Small intestine (tissue), 7 donors: ENCODE data around the gene PAPOLB. TPM values are rescaled to one million over a fixed set of nuclear protein-coding genes. Genes with fewer than 3 reads are reported as not detected.

Experiments used
- DNase-seq, 2 donors: peaks; one replicate each; pipeline versions ENCODE4 v3.0.0 to v3.0.0-alpha.2; 2013
- FAIRE-seq: peaks from 2 replicates; lab custom pipeline; 2012; peaks lifted over from hg19 to GRCh38; lab: Jason Lieb, UNC
- H3K27ac ChIP-seq, 3 donors: one replicate each; pipeline ENCODE4 v1.5.1; 2013; ENCODE audit warnings: low read length in 2 of 3, mild to moderate bottlenecking in 2 of 3, control low read depth in 1 of 3, inconsistent platforms in 1 of 3, low read depth in 1 of 3, moderate library complexity in 1 of 3
- H3K27me3 ChIP-seq, 3 donors: one replicate each; pipeline ENCODE4 v1.6.1; 2013; ENCODE audit warnings: low read length in 3 of 3, inconsistent platforms in 1 of 3; ENCODE audit not compliant: control insufficient read depth in 3 of 3, insufficient read depth in 3 of 3
- H3K36me3 ChIP-seq, 3 donors: one replicate each; pipeline ENCODE4 v1.6.1; 2013; ENCODE audit warnings: low read length in 3 of 3, inconsistent platforms in 1 of 3, low read depth in 1 of 3, mild to moderate bottlenecking in 1 of 3, moderate library complexity in 1 of 3; ENCODE audit not compliant: control insufficient read depth in 3 of 3, insufficient read depth in 2 of 3
- H3K4me1 ChIP-seq, 3 donors: one replicate each; pipeline ENCODE4 v1.6.1; 2013; ENCODE audit warnings: low read length in 2 of 3, inconsistent platforms in 1 of 3, low read depth in 1 of 3, mild to moderate bottlenecking in 1 of 3, moderate library complexity in 1 of 3; ENCODE audit not compliant: control insufficient read depth in 3 of 3, insufficient read depth in 2 of 3
- H3K4me3 ChIP-seq, 3 donors: one replicate each; pipeline ENCODE4 v1.5.1; 2013; ENCODE audit warnings: low read length in 3 of 3, control low read depth in 1 of 3, inconsistent platforms in 1 of 3, low read depth in 1 of 3, mild to moderate bottlenecking in 1 of 3, moderate library complexity in 1 of 3
- H3K9me3 ChIP-seq, 2 donors: one replicate each; pipeline ENCODE4 v1.6.1; 2013; ENCODE audit warnings: low read depth in 1 of 2, low read length in 1 of 2; ENCODE audit not compliant: control insufficient read depth in 2 of 2, insufficient read depth in 1 of 2
- WGBS, 3 donors: extraction: QIAGEN DNeasy Blood & Tissue Kit; methylation state at CpG; one replicate each; pipeline ENCODE4 v1.1.7; 2013; 5-methylcytosine and 5-hydroxymethylcytosine counted together
- polyA plus RNA-seq, 4 donors: library from polyadenylated mRNA; stranded (reverse) in 3 of 4; unstranded in 1 of 4; fragments of 200-250 nt in 3 of 4; fragments of 120-200 nt in 1 of 4; gene quantifications; one replicate each; pipeline versions ENCODE4 v1.2.1 to v1.2.3, GENCODE V29; 2013
- donor health status: healthy with polysubstance abuse.
- donor health status: control.
- donor health status: control.
- donor health status: Bipolar disorder and iron deficiency.
- donor health status: healthy.

Gene PAPOLB
- polyA plus RNA-seq, 4 donors = 0.03 TPM; not detected in 3

DNA sequence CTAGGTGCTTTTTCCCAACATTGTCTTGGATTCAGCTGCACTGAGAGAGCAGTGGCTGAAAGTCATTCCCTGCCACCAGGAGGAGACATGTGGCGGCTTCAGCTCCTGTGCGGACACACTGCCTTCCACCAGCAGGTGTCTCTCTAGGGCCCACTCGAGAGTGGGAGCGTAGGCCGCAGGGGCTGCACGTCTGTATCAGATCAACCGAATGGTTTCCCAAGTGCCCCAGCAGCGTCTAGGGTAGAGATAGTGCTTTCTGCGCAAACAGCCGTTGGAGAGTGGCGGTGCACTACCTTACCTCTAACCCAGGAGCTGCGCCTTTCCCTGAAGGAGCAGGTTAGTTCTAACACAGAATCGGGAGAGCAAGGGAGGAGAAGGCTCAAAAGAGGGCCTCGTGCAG lies 31.7 kb downstream of the PAPOLB start:
- Histone ChIP-seq H3K4me1 (no peaks in the 10 kb centered on the region), H3K27ac (no peak overlapping the region), H3K36me3 (no peaks in the 10 kb centered on the region), H3K4me3 (no peak overlapping the region), H3K9me3 (no peaks in the 10 kb centered on the region), H3K27me3 (no peaks in the 10 kb centered on the region)
- DNase-seq = peak; percentile 59 to 74
- WGBS, 3 donors = 21 to 38% (median 24%) methylated on average over 14 of the region's 14 CpGs
- FAIRE-seq = no peak

DNA sequence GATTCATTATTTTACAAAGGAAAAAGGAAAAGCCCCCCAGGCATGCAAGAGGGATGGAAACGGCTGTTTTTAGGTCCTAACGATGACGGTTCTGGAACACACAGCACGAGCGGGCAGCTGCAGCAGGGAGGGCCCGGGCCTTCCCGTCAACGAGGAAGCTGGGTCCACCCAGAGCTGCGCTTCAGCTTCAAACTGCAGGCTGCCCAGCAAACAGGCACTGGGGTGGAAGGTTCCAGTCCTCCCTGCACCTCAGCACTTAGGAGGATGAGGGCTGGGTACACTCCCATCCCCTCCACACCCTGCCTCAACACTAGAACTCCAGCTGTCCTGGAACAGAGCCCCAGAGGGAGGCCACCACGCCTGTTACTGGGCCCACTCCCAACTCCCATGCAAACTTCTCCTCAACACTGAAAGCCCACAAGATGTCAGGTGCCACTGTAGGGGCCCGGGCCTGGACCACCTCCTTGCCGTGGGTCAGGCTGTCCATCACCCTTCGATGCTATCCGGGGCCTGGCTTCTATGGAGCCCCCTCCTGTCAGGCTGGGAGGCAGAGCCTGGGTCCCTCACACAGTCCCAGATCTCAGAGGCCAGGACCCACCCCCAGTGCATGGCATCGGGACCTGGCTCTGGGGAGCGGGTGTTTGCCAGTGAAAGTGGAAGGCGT lies 33.0 kb downstream of the PAPOLB start:
- WGBS, 3 donors = 82 to 86% (median 85%) methylated on average over 17 of the region's 17 CpGs
- no peaks in the 10 kb centered on the region for H3K9me3 ChIP-seq
- no peaks in the 10 kb centered on the region for H3K36me3 ChIP-seq
- no peaks in the 10 kb centered on the region for H3K4me1 ChIP-seq
- no peak overlapping the region for H3K27ac ChIP-seq
- DNase-seq = no peak
- H3K4me3 ChIP-seq = no peak overlapping the region
- no peak for FAIRE-seq
- no peaks in the 10 kb centered on the region for H3K27me3 ChIP-seq

DNA sequence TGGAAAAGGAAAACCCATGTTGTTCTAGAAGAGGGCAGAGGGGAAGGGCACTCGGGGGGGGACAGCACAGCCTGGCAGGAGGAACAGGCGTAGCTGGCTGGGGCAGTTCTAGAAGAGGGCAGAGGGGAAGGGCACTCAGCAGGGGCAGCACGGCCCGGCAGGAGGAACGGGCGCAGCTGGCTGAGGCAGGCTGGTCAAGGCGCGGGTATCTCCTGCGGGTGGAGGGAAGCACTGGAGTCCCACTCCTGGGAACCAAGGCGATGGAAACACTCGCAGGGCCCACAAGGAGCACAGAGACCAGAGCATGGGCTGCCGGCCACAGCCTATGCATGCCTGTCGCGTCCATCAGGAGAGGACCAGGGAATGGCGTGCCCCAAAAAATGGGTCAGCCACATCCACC lies 36.7 kb downstream of the PAPOLB start:
- 87 to 92% (median 87%) methylated on average over 15 of the region's 15 CpGs for WGBS, 3 donors
- no peaks in the 10 kb centered on the region for H3K4me1 ChIP-seq
- DNase-seq (no peak), FAIRE-seq (no peak)
- H3K4me3 ChIP-seq = no peak overlapping the region
- no peaks in the 10 kb centered on the region for H3K27me3 ChIP-seq
- H3K36me3 ChIP-seq = no peaks in the 10 kb centered on the region
- H3K27ac ChIP-seq = no peak overlapping the region
- H3K9me3 ChIP-seq = no peaks in the 10 kb centered on the region

DNA sequence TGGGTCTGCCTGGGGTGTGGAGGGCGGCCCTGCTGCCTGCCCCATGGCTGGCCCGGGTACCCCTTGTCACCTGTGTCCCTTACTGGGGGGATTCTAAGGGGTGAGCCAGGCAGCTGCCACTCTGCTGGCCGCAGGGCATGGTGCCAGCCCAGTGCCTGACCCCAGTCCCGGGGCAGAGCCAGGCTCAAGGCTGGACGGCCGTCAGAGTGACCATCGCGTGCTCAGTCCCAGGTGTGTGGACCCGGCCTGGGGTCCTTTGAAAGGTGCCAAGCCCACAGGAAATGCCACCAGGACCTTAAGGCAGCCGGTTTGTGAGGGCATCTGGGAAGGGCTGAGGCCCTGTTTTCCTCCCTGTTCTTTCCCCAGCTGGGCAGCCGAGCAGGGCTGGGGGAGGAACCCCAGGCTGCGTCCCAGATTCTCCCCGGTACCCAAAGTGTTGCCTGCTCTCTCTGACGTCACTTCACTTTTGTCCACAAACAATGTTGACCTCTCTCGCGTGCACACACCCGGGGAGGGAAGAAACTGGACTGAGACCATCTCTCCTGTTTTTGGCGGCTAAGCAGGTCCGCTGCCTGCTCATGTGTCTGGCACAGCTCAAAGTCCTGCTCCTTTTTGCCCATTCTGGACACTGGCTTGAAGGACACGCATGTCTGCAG lies 37.6 kb downstream of the PAPOLB start:
- WGBS, 3 donors = 69 to 83% (median 81%) methylated on average over 17 to 20 of the region's 20 CpGs
- H3K27me3 ChIP-seq = no peaks in the 10 kb centered on the region
- DNase-seq (no peak), FAIRE-seq (no peak)
- H3K36me3 ChIP-seq = no peaks in the 10 kb centered on the region
- no peaks in the 10 kb centered on the region for H3K9me3 ChIP-seq
- H3K4me1 ChIP-seq = no peaks in the 10 kb centered on the region
- no peak overlapping the region for H3K27ac ChIP-seq
- no peak overlapping the region for H3K4me3 ChIP-seq

DNA sequence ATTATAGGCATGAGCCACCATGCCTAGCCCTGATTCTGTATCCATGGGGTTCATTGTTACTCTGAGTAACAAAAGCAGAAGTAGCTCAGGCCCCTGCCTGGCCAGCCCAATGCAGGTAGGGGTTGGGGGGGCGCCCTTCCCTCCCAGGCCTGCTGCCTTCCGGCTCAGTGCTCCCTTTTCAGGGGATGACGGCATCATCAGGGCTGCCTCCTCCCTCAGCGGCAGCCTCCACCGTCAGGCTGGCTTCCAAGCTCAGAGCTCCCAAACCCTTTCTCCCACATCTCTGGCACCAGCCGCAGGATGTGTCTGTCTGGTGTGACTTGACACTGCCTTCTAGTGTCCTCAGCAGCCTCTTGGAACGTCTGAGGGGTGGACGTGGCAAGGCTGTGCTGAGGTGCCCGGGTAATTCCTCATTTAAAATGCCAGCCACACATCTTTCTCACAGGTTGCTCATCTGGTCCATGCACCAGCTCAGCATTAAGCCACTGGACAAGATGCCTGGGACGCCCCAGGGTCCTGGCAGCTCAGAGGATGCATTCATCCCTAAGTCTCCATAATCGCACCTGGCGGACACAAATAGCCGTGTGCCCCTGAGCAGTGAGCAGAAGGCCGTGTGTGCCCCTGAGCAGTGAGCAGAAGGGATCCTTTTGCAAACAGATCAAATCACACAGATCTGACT lies 38.2 kb downstream of the PAPOLB start:
- WGBS, 3 donors = 60 to 71% (median 64%) methylated on average over 14 of the region's 14 CpGs
- FAIRE-seq (no peak), DNase-seq (no peak)
- Histone ChIP-seq H3K27me3 (no peaks in the 10 kb centered on the region), H3K4me3 (no peak overlapping the region), H3K36me3 (no peaks in the 10 kb centered on the region), H3K27ac (no peak overlapping the region), H3K9me3 (no peaks in the 10 kb centered on the region), H3K4me1 (no peaks in the 10 kb centered on the region)

DNA sequence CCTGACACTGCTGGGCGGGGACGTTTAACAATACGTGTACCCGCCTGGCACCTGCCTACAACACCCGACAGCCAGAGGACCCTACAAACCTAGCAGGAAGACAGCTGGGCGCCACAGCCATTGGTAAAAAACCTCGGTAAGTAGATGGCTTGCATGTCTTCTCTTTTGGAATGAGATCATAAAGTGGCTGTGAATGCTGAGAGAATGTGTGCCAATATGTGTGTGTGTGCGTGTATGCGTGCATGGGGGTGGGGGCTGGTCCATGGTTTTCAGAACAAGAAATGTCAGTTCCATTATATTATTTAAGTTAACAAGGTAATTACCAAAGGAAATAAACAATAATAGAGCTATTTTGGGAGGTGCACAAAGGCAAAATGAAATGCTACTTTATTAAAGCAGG lies 39.2 kb downstream of the PAPOLB start:
- no peak overlapping the region for H3K4me3 ChIP-seq
- H3K27me3 ChIP-seq = no peaks in the 10 kb centered on the region
- H3K36me3 ChIP-seq = no peaks in the 10 kb centered on the region
- DNase-seq (no peak), FAIRE-seq (no peak)
- H3K4me1 ChIP-seq = no peaks in the 10 kb centered on the region
- H3K27ac ChIP-seq = no peak overlapping the region
- no peaks in the 10 kb centered on the region for H3K9me3 ChIP-seq
- 64 to 83% (median 67%) methylated on average over 9 of the region's 9 CpGs for WGBS, 3 donors

DNA sequence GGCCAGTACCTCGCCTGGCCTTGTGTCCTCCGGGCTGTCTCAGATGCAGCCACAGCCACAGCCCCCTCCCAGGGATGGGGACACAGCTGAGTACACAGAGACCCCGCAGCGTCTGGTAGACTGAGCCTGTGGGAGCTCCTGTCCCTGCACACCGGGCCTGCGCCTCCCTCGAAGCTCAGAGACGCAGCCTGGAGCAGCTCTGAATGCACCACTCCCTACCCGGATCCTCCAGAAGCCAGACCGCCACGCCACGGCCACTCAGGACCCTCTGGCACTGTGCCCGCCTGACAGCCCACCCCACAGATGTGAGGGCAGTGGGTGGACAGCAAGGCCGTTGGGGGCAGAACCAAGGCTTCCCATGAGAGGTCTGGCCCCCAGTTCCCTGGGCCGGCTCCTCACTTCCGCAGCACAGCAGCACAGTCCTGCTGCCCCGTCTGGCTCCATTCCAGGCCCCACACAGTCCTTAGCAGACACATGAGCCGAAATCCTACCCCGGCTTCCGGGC lies 40.8 kb downstream of the PAPOLB start:
- Histone ChIP-seq H3K4me3 (no peak overlapping the region), H3K36me3 (no peaks in the 10 kb centered on the region), H3K9me3 (no peaks in the 10 kb centered on the region), H3K27me3 (no peaks in the 10 kb centered on the region), H3K27ac (no peak overlapping the region), H3K4me1 (no peaks in the 10 kb centered on the region)
- WGBS, 3 donors = 78 to 88% (median 86%) methylated on average over 20 of the region's 20 CpGs
- no peak for FAIRE-seq
- DNase-seq = no peak

DNA sequence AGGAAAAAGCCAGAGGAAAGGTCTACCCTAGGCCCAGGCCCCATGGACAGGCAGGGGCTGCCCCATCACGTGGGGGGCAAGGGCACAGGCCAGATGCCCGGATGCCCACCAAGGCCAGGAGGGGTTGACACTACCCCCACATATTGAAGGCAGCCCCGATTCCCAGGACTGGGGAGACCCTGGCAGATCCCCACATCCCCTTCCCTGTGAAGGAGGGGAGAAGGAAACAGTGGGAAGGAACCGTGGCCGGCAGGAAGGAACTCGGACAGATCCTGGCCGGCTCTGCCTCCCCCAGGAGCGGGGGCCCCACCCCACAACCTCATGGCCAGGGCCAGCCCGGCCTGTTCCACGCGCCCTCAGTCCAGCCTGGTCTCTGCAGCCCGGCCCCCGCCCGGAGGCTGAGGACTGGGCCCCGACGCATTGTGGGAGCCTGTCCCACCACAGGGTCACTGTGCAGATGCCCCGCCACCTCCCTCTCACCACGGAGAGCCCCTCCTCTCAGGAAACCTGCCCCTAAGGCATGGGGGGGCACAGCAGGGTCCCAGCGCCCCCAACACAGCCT lies 41.3 kb downstream of the PAPOLB start:
- Histone ChIP-seq H3K9me3 (no peaks in the 10 kb centered on the region), H3K27ac (no peak overlapping the region), H3K4me1 (no peaks in the 10 kb centered on the region), H3K36me3 (no peaks in the 10 kb centered on the region), H3K27me3 (no peaks in the 10 kb centered on the region), H3K4me3 (no peak overlapping the region)
- FAIRE-seq (no peak), DNase-seq (no peak)
- WGBS, 3 donors = 71 to 79% (median 76%) methylated on average over 13 to 19 of the region's 19 CpGs
